ENCODE results near the gene DIAPH3. TPM values are rescaled to one million over a fixed set of nuclear protein-coding genes. Genes with fewer than 3 reads are reported as not detected.

Gene DIAPH3
- polyA plus RNA-seq, 1 donor from 2014 or later, result 0.37 TPM

- no peak overlapping the region for H3K4me3 ChIP-seq (ENCODE audit: low read length)
- no peaks in the 10 kb centered on the region for H4K20me1 ChIP-seq (ENCODE audit: insufficient read depth)
- H3K9me3 ChIP-seq (ENCODE audit: low read length), result no peaks in the 10 kb centered on the region
- H3K9ac ChIP-seq (ENCODE audit: low read length), result no peak overlapping the region
- H3K27ac ChIP-seq (ENCODE audit: low read length), result no peak overlapping the region
- H3K79me2 ChIP-seq (replicated peaks; ENCODE audit: insufficient read depth, low read length), result no peaks in the 10 kb centered on the region
- TF ChIP-seq EP300 (conservative IDR thresholded peaks at IDR 0.05; ENCODE audit: poor library complexity, severe bottlenecking), result no peak
- TF ChIP-seq MXI1 (conservative IDR thresholded peaks at IDR 0.05; ENCODE audit: poor library complexity, severe bottlenecking), result no peak
- TF ChIP-seq TAF1 (IDR thresholded peaks at IDR 0.05; ENCODE audit: low read depth), result no peak
- TF ChIP-seq REST (IDR thresholded peaks at IDR 0.05; ENCODE audit: borderline replicate concordance), result no peak
- no peak for TF ChIP-seq RAD21 (conservative IDR thresholded peaks at IDR 0.05)
- TF ChIP-seq EZH2 (IDR thresholded peaks at IDR 0.05; ENCODE audit: borderline replicate concordance, insufficient read depth, low read length, poor library complexity, severe bottlenecking), result no peak
- TF ChIP-seq SMC3 (conservative IDR thresholded peaks at IDR 0.05; ENCODE audit: poor library complexity), result no peak
- TF ChIP-seq POLR2AphosphoS5 (IDR thresholded peaks at IDR 0.05), result no peak
- H3K4me2 ChIP-seq (ENCODE audit: low read length), result no peak overlapping the region
- no peaks in the 10 kb centered on the region for H3K27me3 ChIP-seq (ENCODE audit: insufficient read depth, low read depth, low read length)
- H2AFZ ChIP-seq (ENCODE audit: low read depth, low read length), result no peak overlapping the region
- no peaks in the 10 kb centered on the region for H3K9me2 ChIP-seq (ENCODE audit: insufficient read depth, low read length)
- H3F3A ChIP-seq (ENCODE audit: insufficient read depth, low read length, poor library complexity, severe bottlenecking), result no peaks in the 10 kb centered on the region
- H3K36me3 ChIP-seq (ENCODE audit: insufficient read depth, low read length), result no peaks in the 10 kb centered on the region
These were observed 500.0 kb downstream of the DIAPH3 start for GRCh38 chr13:59663707-59664106.

GRCh38 chr13:59660582-59660981 lies 503.1 kb downstream of the DIAPH3 start:
- Histone ChIP-seq H2AFZ (ENCODE audit: low read depth, low read length) (no peak overlapping the region), H3F3A (ENCODE audit: insufficient read depth, low read length, poor library complexity, severe bottlenecking) (no peaks in the 10 kb centered on the region), H3K27me3 (ENCODE audit: insufficient read depth, low read depth, low read length) (no peaks in the 10 kb centered on the region), H3K27ac (ENCODE audit: low read length) (no peak overlapping the region), H3K36me3 (ENCODE audit: insufficient read depth, low read length) (no peaks in the 10 kb centered on the region), H3K79me2 (replicated peaks; ENCODE audit: insufficient read depth, low read length) (no peaks in the 10 kb centered on the region), H3K9me3 (ENCODE audit: low read length) (no peaks in the 10 kb centered on the region), H3K9me2 (ENCODE audit: insufficient read depth, low read length) (no peaks in the 10 kb centered on the region), H4K20me1 (ENCODE audit: insufficient read depth) (no peaks in the 10 kb centered on the region), H3K9ac (ENCODE audit: low read length) (no peak overlapping the region), H3K4me2 (ENCODE audit: low read length) (no peak overlapping the region), H3K4me3 (ENCODE audit: low read length) (no peak overlapping the region)
- TF ChIP-seq POLR2AphosphoS5 (IDR thresholded peaks at IDR 0.05) (no peak), CTCF (IDR thresholded peaks at IDR 0.05; ENCODE audit: poor library complexity, severe bottlenecking) (no peak), EP300 (conservative IDR thresholded peaks at IDR 0.05; ENCODE audit: poor library complexity, severe bottlenecking) (no peak), REST (IDR thresholded peaks at IDR 0.05; ENCODE audit: borderline replicate concordance) (no peak), TAF1 (IDR thresholded peaks at IDR 0.05; ENCODE audit: low read depth) (no peak), SMC3 (conservative IDR thresholded peaks at IDR 0.05; ENCODE audit: poor library complexity) (no peak), MXI1 (conservative IDR thresholded peaks at IDR 0.05; ENCODE audit: poor library complexity, severe bottlenecking) (no peak), EZH2 (IDR thresholded peaks at IDR 0.05; ENCODE audit: borderline replicate concordance, insufficient read depth, low read length, poor library complexity, severe bottlenecking) (no peak)
